Chondrocyte (in vitro differentiated cells): Measurements from ENCODE around the gene TMEM178B. TPM values are rescaled to one million over a fixed set of nuclear protein-coding genes. Genes with fewer than 3 reads are reported as not detected.
"Not testable (repeated sequence)": the region's sequence is repeated elsewhere in the genome, so short reads cannot be mapped to it uniquely, and the experiment has no call there.

Experiments
- DNase-seq: peaks from one replicate; pipeline ENCODE4 v3.0.0; 2021; ENCODE audit warnings: mixed read lengths, low spot score
- H3K27ac Mint-ChIP-seq: one replicate; pipeline ENCODE4 v1.8.0; 2021; ENCODE audit warnings: mild to moderate bottlenecking, moderate library complexity, mixed read lengths; ENCODE audit not compliant: unreplicated experiment
- H3K27me3 Mint-ChIP-seq: 2 replicates; pipeline ENCODE4 v1.8.0; 2021; ENCODE audit warnings: low read depth, mixed read lengths
- H3K36me3 Mint-ChIP-seq: 2 replicates; pipeline ENCODE4 v1.8.0; 2021; ENCODE audit warnings: low read depth, mixed read lengths
- H3K4me1 Mint-ChIP-seq: 2 replicates; pipeline ENCODE4 v1.8.0; 2021; ENCODE audit warnings: low read depth, mild to moderate bottlenecking, mixed read lengths
- H3K4me3 Mint-ChIP-seq: one replicate; pipeline ENCODE4 v1.8.0; 2021; ENCODE audit warnings: mild to moderate bottlenecking, moderate library complexity, mixed read lengths; ENCODE audit not compliant: unreplicated experiment
- H3K9me3 Mint-ChIP-seq: 2 replicates; pipeline ENCODE4 v1.8.0; 2021; ENCODE audit warnings: low read depth, mixed read lengths
- CTCF ChIP-seq: fragments of 200-600 bp; sonication (generic); IDR thresholded peaks from 2 replicates; pipeline ENCODE4 v1.5.0; 2021; ENCODE audit warnings: antibody characterized with exemption, mild to moderate bottlenecking, moderate library complexity
- total RNA-seq: library from RNA; stranded (reverse); gene quantifications from 3 replicates; pipeline ENCODE4 v1.2.1, GENCODE V29; 2021

Gene TMEM178B
- total RNA-seq, 1 donor from 2014 or later: 0.92 TPM

- no peak overlapping the region for H3K27ac Mint-ChIP-seq
- DNase-seq: no peak
- peaks cover 5% of the 10 kb centered on the region for H3K9me3 Mint-ChIP-seq
- no peaks in the 10 kb centered on the region for H3K27me3 Mint-ChIP-seq
- no peak for TF ChIP-seq CTCF
- H3K36me3 Mint-ChIP-seq: no peaks in the 10 kb centered on the region
- H3K4me1 Mint-ChIP-seq: peaks cover 10% of the 10 kb centered on the region
- H3K4me3 Mint-ChIP-seq: no peak overlapping the region
Measured at GRCh38 chr7:141160246-141160860, 86.5 kb downstream of the TMEM178B start.

GRCh38 chr7:141161550-141162535 is 88.0 kb downstream of the TMEM178B start:
- H3K27me3 Mint-ChIP-seq: no peaks in the 10 kb centered on the region
- H3K9me3 Mint-ChIP-seq: peaks cover 5% of the 10 kb centered on the region
- DNase-seq: no peak
- TF ChIP-seq CTCF: no peak
- no peak overlapping the region for H3K27ac Mint-ChIP-seq
- H3K4me3 Mint-ChIP-seq: no peak overlapping the region
- H3K4me1 Mint-ChIP-seq: peaks cover 10% of the 10 kb centered on the region
- no peaks in the 10 kb centered on the region for H3K36me3 Mint-ChIP-seq

GRCh38 chr7:141165521-141165920 is 91.7 kb downstream of the TMEM178B start:
- no peak overlapping the region for H3K27ac Mint-ChIP-seq

GRCh38 chr7:141166926-141167325 is 93.1 kb downstream of the TMEM178B start:
- no peak for TF ChIP-seq CTCF
- DNase-seq: no peak
- no peaks in the 10 kb centered on the region for H3K27me3 Mint-ChIP-seq
- no peaks in the 10 kb centered on the region for H3K36me3 Mint-ChIP-seq
- H3K4me1 Mint-ChIP-seq: no peaks in the 10 kb centered on the region
- H3K9me3 Mint-ChIP-seq: peaks cover 5% of the 10 kb centered on the region
- no peak overlapping the region for H3K27ac Mint-ChIP-seq
- no peak overlapping the region for H3K4me3 Mint-ChIP-seq

More at GRCh38 chr7:141165521-141165920, 91.7 kb downstream of the TMEM178B start:
- no peak for TF ChIP-seq CTCF
- no peak for DNase-seq
- H3K4me1 Mint-ChIP-seq: no peaks in the 10 kb centered on the region
- no peak overlapping the region for H3K4me3 Mint-ChIP-seq
- H3K27me3 Mint-ChIP-seq: no peaks in the 10 kb centered on the region
- no peaks in the 10 kb centered on the region for H3K36me3 Mint-ChIP-seq
- peaks cover 5% of the 10 kb centered on the region for H3K9me3 Mint-ChIP-seq

GRCh38 chr7:141167381-141167964 is 93.6 kb downstream of the TMEM178B start:
- Mint-ChIP-seq H3K27me3 (peaks cover 4% of the 10 kb centered on the region), H3K4me3 (no peak overlapping the region), H3K4me1 (no peaks in the 10 kb centered on the region), H3K27ac (no peak overlapping the region), H3K9me3 (peaks cover 5% of the 10 kb centered on the region), H3K36me3 (no peaks in the 10 kb centered on the region)
- no peak for TF ChIP-seq CTCF
- no peak for DNase-seq

- not testable (repeated sequence) for H3K36me3 Mint-ChIP-seq, DNase-seq, H3K9me3 Mint-ChIP-seq, H3K4me3 Mint-ChIP-seq, H3K27ac Mint-ChIP-seq, H3K4me1 Mint-ChIP-seq, H3K27me3 Mint-ChIP-seq
Measured at GRCh38 chr7:141169157-141169556, 95.3 kb downstream of the TMEM178B start.

GRCh38 chr7:141175728-141176127 is 101.9 kb downstream of the TMEM178B start:
- peaks cover 11% of the 10 kb centered on the region for H3K4me1 Mint-ChIP-seq
- H3K27ac Mint-ChIP-seq, H3K9me3 Mint-ChIP-seq, DNase-seq, H3K27me3 Mint-ChIP-seq, H3K36me3 Mint-ChIP-seq, H3K4me3 Mint-ChIP-seq: not testable (repeated sequence)
